ENCODE data around the gene FGF14. TPM values are rescaled to one million over a fixed set of nuclear protein-coding genes. Genes with fewer than 3 reads are reported as not detected.

FGF14 gene
- total RNA-seq, 1 experiment from 2014 or later = 0.22 TPM

DNA sequence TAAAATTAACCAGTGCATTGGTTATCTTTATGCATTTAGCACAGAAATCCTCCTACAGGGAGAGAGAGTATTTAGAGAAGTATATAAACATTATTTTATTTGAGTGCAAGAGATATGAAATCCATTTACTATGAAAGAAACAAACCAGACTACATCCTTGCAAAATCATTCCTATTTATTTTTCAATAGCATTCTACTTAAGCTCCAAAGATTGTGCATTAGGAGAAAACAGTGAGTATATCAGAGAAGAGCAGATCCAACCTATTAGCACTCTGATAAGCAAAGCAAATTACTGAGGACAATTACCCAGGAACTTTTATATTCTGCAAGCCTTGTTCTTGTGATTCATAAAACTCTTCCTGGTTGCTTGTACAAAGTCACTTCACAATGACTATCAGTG is 256.1 kb downstream of the FGF14 start:
- Histone ChIP-seq H3K79me1 (ENCODE audit: insufficient read depth, low read depth, low read length, poor library complexity, severe bottlenecking) (no peaks in the 10 kb centered on the region), H3K23ac (ENCODE audit: insufficient read length, low read depth, low read length) (no peak overlapping the region), H3K23me2 (ENCODE audit: insufficient read length, low read depth, low read length, poor library complexity, severe bottlenecking) (no peaks in the 10 kb centered on the region), H2BK20ac (ENCODE audit: low read depth, low read length, poor library complexity, severe bottlenecking) (no peak overlapping the region), H2BK15ac (ENCODE audit: low read depth, low read length) (no peak overlapping the region), H4K5ac (ENCODE audit: insufficient read length, low read depth, low read length) (no peak overlapping the region), H4K20me1 (ENCODE audit: control insufficient read depth, insufficient read depth, insufficient read length) (no peaks in the 10 kb centered on the region), H4K8ac (replicated peaks; ENCODE audit: insufficient read length, low read depth, low read length) (no peak overlapping the region), H3K14ac (ENCODE audit: insufficient read depth, low read length) (no peak overlapping the region), H2AFZ (ENCODE audit: low read length) (no peak overlapping the region), H3K27ac (ENCODE audit: insufficient read length, low read depth, low read length) (no peak overlapping the region), H4K91ac (ENCODE audit: insufficient read length, low read depth, low read length) (no peak overlapping the region), H2BK12ac (ENCODE audit: insufficient read length, low read depth, low read length) (no peak overlapping the region), H2BK5ac (ENCODE audit: insufficient read length, low read length) (no peak overlapping the region), H2BK120ac (ENCODE audit: low read depth, low read length, poor library complexity, severe bottlenecking) (no peak overlapping the region), H2AK5ac (ENCODE audit: insufficient read length, low read length) (no peak overlapping the region), H3K79me2 (ENCODE audit: insufficient read depth, low read length) (no peaks in the 10 kb centered on the region), H3K9me3 (ENCODE audit: control insufficient read depth, low read depth, low read length) (no peaks in the 10 kb centered on the region), H3K4me2 (ENCODE audit: insufficient read depth, insufficient read length, low read length) (no peak overlapping the region), H3K4ac (ENCODE audit: low read depth, low read length) (no peak overlapping the region), H3K18ac (ENCODE audit: insufficient read length, low read depth, low read length) (no peak overlapping the region), H3T11ph (ENCODE audit: low read length) (no peak overlapping the region), H3K4me1 (ENCODE audit: insufficient read depth, low read length) (no peaks in the 10 kb centered on the region), H3K56ac (ENCODE audit: insufficient read length, low read depth, low read length) (no peak overlapping the region), H3K27me3 (ENCODE audit: insufficient read depth, low read length) (no peaks in the 10 kb centered on the region), H3K9ac (ENCODE audit: extremely low read depth, insufficient read length, low read length) (no peak overlapping the region)
- Mint-ChIP-seq H3K4me1 (peaks cover 6% of the 10 kb centered on the region in 2 experiments; a peak in 3 of 4 replicates), H3K27me3 (ENCODE audit: low read depth) (no peaks in the 10 kb centered on the region), H3K4me3 (no peak overlapping the region), H3K9me3 (no peaks in the 10 kb centered on the region), H3K36me3 (ENCODE audit: insufficient read depth in 1 of 3, low read depth in 3 of 3) (no peaks in the 10 kb centered on the region), H3K27ac (no peak overlapping the region)
- no peak for TF ChIP-seq CTCF (conservative IDR thresholded peaks at IDR 0.05)
- DNase-seq = no peak

Data from H9 (cell line).